CD4-positive, CD25-positive, alpha-beta regulatory T cell (primary cell): ENCODE results near the gene PPP2R2B. TPM values are rescaled to one million over a fixed set of nuclear protein-coding genes. Genes with fewer than 3 reads are reported as not detected.

ENCODE experiments used
- ATAC-seq, 2 donors: fragments of 150-1000 bp; cut with Tn5 transposase; one replicate each; pipeline ENCODE4 v1.10.0; 2021; ENCODE audit warnings: low read depth in 2 of 2, moderate number of reproducible peaks in 2 of 2, moderate library complexity in 1 of 2
- DNase-seq, 3 donors: peaks; one replicate each; pipeline versions ENCODE4 v3.0.0 to v3.0.0-alpha.2; 2012 to 2022; ENCODE audit warnings: mixed read lengths in 1 of 3
- H3K27ac ChIP-seq: one replicate; pipeline ENCODE4 v1.7.0; 2013; ENCODE audit warnings: mild to moderate bottlenecking, low read length; ENCODE audit not compliant: insufficient read depth, poor library complexity, severe bottlenecking
- H3K27me3 ChIP-seq: one replicate; pipeline ENCODE4 v1.7.0; 2013; ENCODE audit warnings: low read length; ENCODE audit not compliant: control insufficient read depth, insufficient read depth
- H3K36me3 ChIP-seq: one replicate; pipeline ENCODE4 v1.7.0; 2013; ENCODE audit warnings: mild to moderate bottlenecking, low read length, moderate library complexity; ENCODE audit not compliant: control insufficient read depth, insufficient read depth
- H3K4me1 ChIP-seq: 2 replicates; pipeline ENCODE4 v1.7.0; 2013; ENCODE audit warnings: mild to moderate bottlenecking, low read length; ENCODE audit not compliant: insufficient read depth, control insufficient read depth, poor library complexity, severe bottlenecking
- H3K4me3 ChIP-seq: one replicate; pipeline ENCODE4 v1.7.0; 2013; ENCODE audit warnings: low read depth, mild to moderate bottlenecking, low read length, moderate library complexity
- H3K9me3 ChIP-seq, 2 experiments: 1 replicate in 1 of 2; 2 replicates in 1 of 2; pipeline ENCODE4 v1.7.0; 2013; ENCODE audit warnings: low read length in 2 of 2, mild to moderate bottlenecking in 1 of 2, moderate library complexity in 1 of 2; ENCODE audit not compliant: control insufficient read depth in 2 of 2
- H3K27ac Mint-ChIP-seq, 3 donors: one replicate each; pipeline ENCODE4 v1.8.0; 2020 to 2022; ENCODE audit warnings: mild to moderate bottlenecking in 3 of 3, mixed read lengths in 3 of 3, moderate library complexity in 2 of 3
- H3K27me3 Mint-ChIP-seq: one replicate; pipeline ENCODE4 v1.8.0; 2022; ENCODE audit warnings: mild to moderate bottlenecking, mixed read lengths
- H3K36me3 Mint-ChIP-seq: one replicate; pipeline ENCODE4 v1.8.0; 2020; ENCODE audit warnings: mixed read lengths
- H3K4me1 Mint-ChIP-seq, 4 donors: one replicate each; pipeline ENCODE4 v1.8.0; 2020 to 2022; ENCODE audit warnings: mixed read lengths in 4 of 4, mild to moderate bottlenecking in 1 of 4
- H3K4me3 Mint-ChIP-seq, 4 donors: one replicate each; pipeline ENCODE4 v1.8.0; 2020 to 2022; ENCODE audit warnings: mild to moderate bottlenecking in 4 of 4, mixed read lengths in 4 of 4, moderate library complexity in 3 of 4
- H3K9me3 Mint-ChIP-seq, 7 donors: one replicate each; pipeline ENCODE4 v1.8.0; 2020 to 2022; ENCODE audit warnings: mixed read lengths in 7 of 7, mild to moderate bottlenecking in 3 of 7, moderate library complexity in 2 of 7
- polyA plus RNA-seq, 4 donors: library from polyadenylated mRNA; unstranded; fragments of 300-500 nt; fragmentation: Illumina TruSeq; gene quantifications; one replicate each; pipeline ENCODE4 v1.2.3, GENCODE V29; 2021
- total RNA-seq: library from RNA; stranded (reverse); gene quantifications from one replicate; pipeline ENCODE4 v1.2.3, GENCODE V29; 2022

PPP2R2B gene
- total and polyA plus RNA-seq, 5 donors from 2014 or later, result 6.1 to 16.7 (median 14.5) TPM

- Histone ChIP-seq H3K4me1 (no peaks in the 10 kb centered on the region), H3K36me3 (peaks cover 18% of the 10 kb centered on the region), H3K9me3 (no peaks in the 10 kb centered on the region), H3K4me3 (no peak overlapping the region), H3K27ac (no peak overlapping the region), H3K27me3 (no peaks in the 10 kb centered on the region)
- H3K9me3 Mint-ChIP-seq, result no peaks in the 10 kb centered on the region
- ATAC-seq, result no peak
- H3K27ac Mint-ChIP-seq, result no peak overlapping the region
- H3K36me3 Mint-ChIP-seq, result peaks cover 2% of the 10 kb centered on the region
- DNase-seq, result no peak
- no peaks in the 10 kb centered on the region for H3K27me3 Mint-ChIP-seq
- no peak overlapping the region for H3K4me3 Mint-ChIP-seq
- no peaks in the 10 kb centered on the region for H3K4me1 Mint-ChIP-seq
Measured at GRCh38 chr5:146592352-146592751, 286.2 kb downstream of the PPP2R2B start.

GRCh38 chr5:146589028-146589345, 289.6 kb downstream of the PPP2R2B start:
- H3K36me3 ChIP-seq, result peaks cover 13% of the 10 kb centered on the region
- Mint-ChIP-seq H3K27ac (no peak overlapping the region), H3K9me3 (no peaks in the 10 kb centered on the region), H3K27me3 (no peaks in the 10 kb centered on the region), H3K4me3 (no peak overlapping the region), H3K36me3 (peaks cover 2% of the 10 kb centered on the region), H3K4me1 (no peaks in the 10 kb centered on the region)
- ATAC-seq (no peak), DNase-seq (no peak)
- no peak overlapping the region for H3K27ac ChIP-seq
- no peaks in the 10 kb centered on the region for H3K9me3 ChIP-seq
- H3K4me3 ChIP-seq, result no peak overlapping the region
- no peaks in the 10 kb centered on the region for H3K4me1 ChIP-seq
- no peaks in the 10 kb centered on the region for H3K27me3 ChIP-seq

- no peaks in the 10 kb centered on the region for H3K27me3 ChIP-seq
- H3K4me1 Mint-ChIP-seq, result no peaks in the 10 kb centered on the region
- H3K36me3 Mint-ChIP-seq, result peaks cover 2% of the 10 kb centered on the region
- ATAC-seq (no peak), DNase-seq (no peak)
- no peaks in the 10 kb centered on the region for H3K4me1 ChIP-seq
- no peaks in the 10 kb centered on the region for H3K9me3 ChIP-seq
- peaks cover 9% of the 10 kb centered on the region for H3K36me3 ChIP-seq
- H3K27me3 Mint-ChIP-seq, result no peaks in the 10 kb centered on the region
- no peak overlapping the region for H3K4me3 ChIP-seq
- H3K27ac ChIP-seq, result no peak overlapping the region
- no peak overlapping the region for H3K27ac Mint-ChIP-seq
- no peaks in the 10 kb centered on the region for H3K9me3 Mint-ChIP-seq
- H3K4me3 Mint-ChIP-seq, result no peak overlapping the region
Measured at GRCh38 chr5:146588331-146589027, 290.1 kb downstream of the PPP2R2B start.

GRCh38 chr5:146586752-146587151, 291.8 kb downstream of the PPP2R2B start:
- Histone ChIP-seq H3K4me1 (no peaks in the 10 kb centered on the region), H3K27me3 (no peaks in the 10 kb centered on the region), H3K36me3 (no peaks in the 10 kb centered on the region), H3K9me3 (no peaks in the 10 kb centered on the region), H3K4me3 (no peak overlapping the region), H3K27ac (no peak overlapping the region)
- Mint-ChIP-seq H3K4me3 (no peak overlapping the region), H3K27ac (no peak overlapping the region), H3K4me1 (no peaks in the 10 kb centered on the region), H3K27me3 (no peaks in the 10 kb centered on the region), H3K9me3 (peaks cover 0 to 3% (median 0%) of the 10 kb centered on the region in 7 donors), H3K36me3 (peaks cover 2% of the 10 kb centered on the region)
- ATAC-seq, result no peak
- no peak for DNase-seq

- no peak for ATAC-seq
- H3K9me3 ChIP-seq, result no peaks in the 10 kb centered on the region
- no peak overlapping the region for H3K4me3 Mint-ChIP-seq
- H3K9me3 Mint-ChIP-seq, result peaks cover 0 to 3% (median 0%) of the 10 kb centered on the region in 7 donors
- no peak overlapping the region for H3K27ac ChIP-seq
- DNase-seq, result no peak
- H3K36me3 ChIP-seq, result no peaks in the 10 kb centered on the region
- H3K4me1 Mint-ChIP-seq, result no peaks in the 10 kb centered on the region
- no peak overlapping the region for H3K27ac Mint-ChIP-seq
- no peaks in the 10 kb centered on the region for H3K36me3 Mint-ChIP-seq
- H3K4me3 ChIP-seq, result no peak overlapping the region
- H3K27me3 Mint-ChIP-seq, result no peaks in the 10 kb centered on the region
- H3K4me1 ChIP-seq, result no peaks in the 10 kb centered on the region
- no peaks in the 10 kb centered on the region for H3K27me3 ChIP-seq
Measured at GRCh38 chr5:146584750-146585149, 293.8 kb downstream of the PPP2R2B start.

GRCh38 chr5:146582051-146582596, 296.4 kb downstream of the PPP2R2B start:
- H3K27ac Mint-ChIP-seq, result no peak overlapping the region
- no peak for DNase-seq
- H3K4me3 ChIP-seq, result no peak overlapping the region
- H3K36me3 Mint-ChIP-seq, result no peaks in the 10 kb centered on the region
- ATAC-seq, result no peak
- no peak overlapping the region for H3K4me3 Mint-ChIP-seq
- no peaks in the 10 kb centered on the region for H3K4me1 ChIP-seq
- H3K27me3 Mint-ChIP-seq, result peaks cover 6% of the 10 kb centered on the region
- H3K4me1 Mint-ChIP-seq, result no peaks in the 10 kb centered on the region
- no peaks in the 10 kb centered on the region for H3K9me3 ChIP-seq
- no peaks in the 10 kb centered on the region for H3K36me3 ChIP-seq
- H3K27me3 ChIP-seq, result peaks cover 2% of the 10 kb centered on the region
- H3K9me3 Mint-ChIP-seq, result peaks cover 0 to 7% (median under 1%) of the 10 kb centered on the region in 7 donors
- no peak overlapping the region for H3K27ac ChIP-seq

- Mint-ChIP-seq H3K36me3 (no peaks in the 10 kb centered on the region), H3K4me1 (no peaks in the 10 kb centered on the region), H3K4me3 (no peak overlapping the region), H3K27ac (no peak overlapping the region), H3K27me3 (peaks cover 6% of the 10 kb centered on the region), H3K9me3 (peaks cover 0 to 13% (median 7%) of the 10 kb centered on the region in 7 donors)
- ATAC-seq (no peak), DNase-seq (no peak)
- Histone ChIP-seq H3K4me3 (no peak overlapping the region), H3K27ac (no peak overlapping the region), H3K9me3 (no peaks in the 10 kb centered on the region), H3K4me1 (no peaks in the 10 kb centered on the region), H3K27me3 (peaks cover 2% of the 10 kb centered on the region), H3K36me3 (no peaks in the 10 kb centered on the region)
Measured at GRCh38 chr5:146580237-146580636, 298.3 kb downstream of the PPP2R2B start.

- no peaks in the 10 kb centered on the region for H3K4me1 Mint-ChIP-seq
- peaks cover 3% of the 10 kb centered on the region for H3K36me3 Mint-ChIP-seq
- no peak overlapping the region for H3K4me3 ChIP-seq
- no peak overlapping the region for H3K4me3 Mint-ChIP-seq
- H3K4me1 ChIP-seq, result no peaks in the 10 kb centered on the region
- no peak overlapping the region for H3K27ac ChIP-seq
- no peaks in the 10 kb centered on the region for H3K9me3 ChIP-seq
- H3K27ac Mint-ChIP-seq, result no peak overlapping the region
- H3K27me3 ChIP-seq, result peaks cover 4% of the 10 kb centered on the region
- DNase-seq (no peak), ATAC-seq (no peak)
- peaks cover 10% of the 10 kb centered on the region for H3K27me3 Mint-ChIP-seq
- no peaks in the 10 kb centered on the region for H3K36me3 ChIP-seq
- H3K9me3 Mint-ChIP-seq, result peaks cover 1 to 19% (median 10%) of the 10 kb centered on the region in 7 donors
Measured at GRCh38 chr5:146574713-146575112, 303.8 kb downstream of the PPP2R2B start.
